ENCODE results near the gene TAF1B.

DNA sequence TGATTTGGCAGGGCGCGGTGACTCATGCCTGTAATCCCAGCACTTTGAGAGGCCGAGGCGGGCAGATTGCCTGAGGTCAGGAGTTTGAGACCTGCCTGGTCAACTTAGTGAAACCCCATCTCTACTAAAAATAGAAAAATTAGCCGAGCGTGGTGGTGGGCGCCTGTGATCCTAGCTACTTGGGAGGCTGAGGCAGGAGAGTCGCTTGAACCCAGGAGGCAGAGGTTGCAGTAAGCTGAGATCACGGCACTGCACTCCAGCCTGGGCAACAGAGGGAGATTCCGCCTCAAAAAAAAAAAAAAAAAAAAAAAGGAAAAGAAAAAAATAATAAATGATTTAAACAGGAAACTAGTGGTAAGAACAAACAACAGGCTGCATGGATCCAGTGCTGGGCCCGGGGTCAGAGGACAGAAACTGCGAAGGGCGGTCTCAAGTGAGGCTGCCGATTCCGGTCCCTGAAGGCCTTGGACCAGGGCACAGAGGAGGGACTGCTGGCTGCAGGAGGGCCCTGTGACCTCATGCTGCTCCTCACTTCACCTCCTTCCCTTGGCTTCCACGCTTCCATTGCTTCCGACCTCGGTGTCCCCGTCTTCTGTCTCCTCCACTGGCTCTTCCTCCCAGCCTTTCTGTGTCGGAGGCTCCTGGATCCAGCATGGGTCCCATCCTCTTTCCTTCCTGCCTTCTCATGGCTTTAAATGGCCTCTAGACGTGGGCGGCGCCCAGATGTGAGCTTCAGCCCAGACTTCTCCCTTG is 106.1 kb downstream of the TAF1B start:
- TF ChIP-seq, protein P1, sequence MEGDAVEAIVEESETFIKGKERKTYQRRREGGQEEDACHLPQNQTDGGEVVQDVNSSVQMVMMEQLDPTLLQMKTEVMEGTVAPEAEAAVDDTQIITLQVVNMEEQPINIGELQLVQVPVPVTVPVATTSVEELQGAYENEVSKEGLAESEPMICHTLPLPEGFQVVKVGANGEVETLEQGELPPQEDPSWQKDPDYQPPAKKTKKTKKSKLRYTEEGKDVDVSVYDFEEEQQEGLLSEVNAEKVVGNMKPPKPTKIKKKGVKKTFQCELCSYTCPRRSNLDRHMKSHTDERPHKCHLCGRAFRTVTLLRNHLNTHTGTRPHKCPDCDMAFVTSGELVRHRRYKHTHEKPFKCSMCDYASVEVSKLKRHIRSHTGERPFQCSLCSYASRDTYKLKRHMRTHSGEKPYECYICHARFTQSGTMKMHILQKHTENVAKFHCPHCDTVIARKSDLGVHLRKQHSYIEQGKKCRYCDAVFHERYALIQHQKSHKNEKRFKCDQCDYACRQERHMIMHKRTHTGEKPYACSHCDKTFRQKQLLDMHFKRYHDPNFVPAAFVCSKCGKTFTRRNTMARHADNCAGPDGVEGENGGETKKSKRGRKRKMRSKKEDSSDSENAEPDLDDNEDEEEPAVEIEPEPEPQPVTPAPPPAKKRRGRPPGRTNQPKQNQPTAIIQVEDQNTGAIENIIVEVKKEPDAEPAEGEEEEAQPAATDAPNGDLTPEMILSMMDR (IDR thresholded peaks at IDR 0.05): no peak
- no peak for TF ChIP-seq POLR2A (IDR thresholded peaks at IDR 0.05)

Data from body of pancreas (tissue), 4 donors.